HG02623 (cell line): ENCODE results near the gene ZNF710.

ENCODE experiments used
- ATAC-seq: cut with Tn5 transposase; IDR thresholded peaks from one replicate; pipeline ENCODE4 v1.9.1; 2021; ENCODE audit warnings: moderate library complexity; ENCODE audit not compliant: unreplicated experiment

Gene ZNF710

DNA sequence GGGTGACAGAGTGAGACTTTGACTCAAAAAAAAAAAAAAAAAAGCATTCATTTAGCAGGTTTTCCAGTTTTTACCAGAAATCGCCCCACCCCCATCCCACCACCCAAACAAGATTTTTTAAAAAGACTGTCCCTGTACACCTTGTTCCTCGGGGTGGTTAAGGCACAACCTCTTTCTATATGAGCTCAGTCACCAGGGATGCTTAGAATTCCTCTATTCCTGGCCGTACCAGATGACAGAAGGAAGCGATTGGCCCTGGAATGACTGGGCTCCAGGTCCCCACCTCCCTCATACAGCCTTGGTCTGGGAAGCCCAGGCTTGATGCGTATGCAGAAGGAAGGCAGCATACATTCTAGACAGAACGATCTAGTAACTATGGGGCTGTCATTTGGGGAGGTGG lies 75.6 kb downstream of the ZNF710 start:
- no peak for ATAC-seq

DNA sequence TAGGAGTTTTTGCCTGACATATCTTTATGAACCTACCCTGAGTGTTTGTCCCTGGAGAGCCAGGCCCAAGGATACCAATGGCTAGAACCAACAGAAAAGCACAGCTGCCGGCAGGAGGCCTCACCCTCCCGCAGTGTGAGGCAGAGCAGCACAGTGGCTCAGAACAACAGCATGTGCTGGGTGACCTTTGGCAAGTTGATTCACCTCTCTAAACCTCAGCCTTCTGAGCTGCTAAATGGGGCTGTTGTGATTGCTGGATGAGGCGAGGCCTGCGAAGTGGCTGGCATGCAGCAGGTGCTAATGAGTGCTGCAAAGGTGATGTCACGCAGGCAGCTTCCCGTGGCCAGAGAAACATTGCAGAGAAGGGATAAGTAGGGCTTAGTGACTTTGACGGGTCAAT lies 77.8 kb downstream of the ZNF710 start:
- no peak for ATAC-seq

DNA sequence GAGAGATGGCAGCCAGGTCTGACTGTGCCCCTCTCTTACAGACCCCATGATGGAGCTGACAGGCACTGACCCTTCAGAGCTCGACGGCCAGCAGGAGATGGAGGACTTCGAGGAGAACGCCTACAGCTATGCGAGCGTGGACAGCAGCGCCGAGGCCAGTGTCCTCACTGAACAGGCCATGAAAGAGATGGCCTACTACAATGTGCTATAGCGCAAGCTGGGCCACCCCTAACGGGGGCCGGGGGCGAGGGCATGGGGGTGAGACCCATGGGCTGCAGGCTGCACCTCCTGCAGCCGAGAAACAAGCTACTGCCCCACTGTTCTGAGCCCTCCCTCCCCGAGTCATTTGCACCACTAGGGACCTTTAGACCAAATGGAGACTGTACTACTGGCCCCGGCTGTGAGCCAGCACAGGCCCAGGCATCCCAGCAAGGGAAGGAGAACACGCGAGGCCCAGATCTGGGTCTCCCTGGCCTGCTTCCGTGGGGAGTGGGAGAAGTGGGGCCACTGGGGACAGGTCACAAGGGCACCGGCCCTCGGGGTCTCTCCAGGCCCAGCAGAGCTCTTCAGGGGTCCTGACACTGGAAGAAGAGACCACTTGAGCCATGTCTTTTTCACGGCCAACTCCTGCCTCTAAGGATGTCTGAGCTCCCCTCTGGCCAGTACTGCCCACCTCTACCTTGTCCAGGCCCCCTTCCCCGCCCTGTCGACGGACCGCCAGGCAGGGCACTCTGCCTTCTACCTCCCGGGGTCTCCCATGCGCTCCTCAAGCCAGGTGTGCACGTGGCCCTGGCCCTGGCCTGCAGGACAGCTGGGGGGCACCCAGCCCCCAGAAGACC lies 78.7 kb downstream of the ZNF710 start:
- ATAC-seq, result no peak

DNA sequence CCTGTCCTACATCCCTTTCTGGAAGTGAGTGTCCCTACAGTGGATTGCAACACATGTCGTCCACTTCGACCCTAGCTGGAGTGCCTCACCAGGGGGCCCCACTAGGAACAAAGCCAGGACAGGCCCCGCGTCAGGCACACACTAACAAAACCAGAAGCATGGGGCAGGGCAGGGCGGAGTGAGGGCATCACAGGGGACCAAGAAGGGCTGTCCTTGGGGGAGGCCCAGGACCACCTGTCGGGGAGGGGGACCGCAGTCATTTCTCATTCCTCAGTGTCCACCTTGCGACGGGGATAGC lies 79.3 kb downstream of the ZNF710 start:
- ATAC-seq, result no peak

DNA sequence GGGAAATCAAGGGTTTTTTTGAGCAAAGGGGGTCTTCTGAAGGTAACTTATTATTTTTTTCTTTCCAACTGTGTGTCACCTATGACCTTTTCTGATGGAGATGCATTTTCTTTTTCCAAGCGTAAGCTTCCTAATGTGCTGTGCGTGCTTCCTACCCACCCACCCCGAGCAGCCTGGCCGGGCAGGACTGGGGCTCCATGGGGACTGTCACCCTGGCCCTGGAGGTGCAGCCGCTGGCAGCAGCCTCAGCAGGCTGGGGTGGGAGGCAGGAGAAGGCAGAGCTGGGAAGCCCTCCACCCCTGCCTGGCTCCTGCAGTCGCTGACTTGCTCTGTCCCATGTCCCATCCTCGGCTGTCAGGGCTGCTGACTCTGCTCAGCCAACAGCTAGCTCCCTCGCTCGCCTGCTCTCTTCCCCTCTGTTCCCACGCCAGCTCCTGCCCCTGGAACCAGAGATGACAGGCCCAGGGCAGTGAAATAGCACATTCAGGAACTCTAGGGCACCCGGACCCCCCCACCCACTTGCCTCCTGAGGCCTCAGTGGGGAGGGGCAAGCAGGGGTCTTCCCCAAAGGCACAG lies 79.8 kb downstream of the ZNF710 start:
- ATAC-seq, result no peak

DNA sequence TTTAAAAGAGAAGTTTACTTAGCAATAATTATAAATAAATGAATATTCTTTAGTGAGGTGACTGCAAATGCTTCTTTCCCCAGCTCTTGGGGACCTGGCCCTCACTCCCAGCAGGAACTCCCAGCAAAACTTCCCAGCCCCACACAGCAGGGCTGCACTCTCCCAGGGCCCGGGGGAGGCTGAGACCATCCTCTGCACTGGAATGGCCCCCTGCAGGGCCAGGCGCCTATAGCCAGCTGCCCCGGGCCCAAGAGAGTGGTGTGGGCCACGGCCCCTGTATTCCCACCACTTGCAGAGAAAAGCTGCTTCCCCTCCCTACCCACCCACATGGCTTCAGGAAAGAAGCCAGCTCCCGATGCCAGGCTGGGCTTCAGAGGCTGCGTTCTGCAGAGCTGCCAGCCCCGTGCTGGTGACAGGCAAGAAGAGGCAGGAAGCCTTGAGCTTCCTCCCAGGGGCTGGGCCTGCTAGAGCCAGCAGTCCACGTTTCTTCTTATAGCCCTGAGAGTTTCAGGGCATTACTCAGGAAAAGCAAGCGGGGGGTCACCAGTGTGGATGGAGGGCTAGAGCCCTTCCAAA lies 81.1 kb downstream of the ZNF710 start:
- no peak for ATAC-seq

DNA sequence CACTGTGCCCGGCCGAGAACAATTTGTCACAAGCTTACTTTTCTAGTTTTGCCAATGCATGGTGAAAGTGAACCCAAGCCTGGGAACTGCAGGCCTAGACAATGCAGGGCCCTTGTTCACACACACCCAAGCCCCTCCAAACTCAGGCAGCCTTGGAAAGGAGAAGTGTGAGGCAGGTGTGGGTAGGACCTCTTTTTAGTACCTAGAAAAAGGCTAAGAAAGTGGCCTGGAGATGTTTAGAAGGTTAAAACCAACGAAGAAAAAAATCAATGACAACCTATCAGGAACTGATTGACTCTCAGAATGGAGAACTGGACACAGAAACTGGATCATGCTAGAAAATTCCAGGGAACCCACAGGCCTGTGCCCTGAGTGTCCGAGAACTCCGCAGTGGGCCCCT lies 82.3 kb downstream of the ZNF710 start:
- no peak for ATAC-seq

DNA sequence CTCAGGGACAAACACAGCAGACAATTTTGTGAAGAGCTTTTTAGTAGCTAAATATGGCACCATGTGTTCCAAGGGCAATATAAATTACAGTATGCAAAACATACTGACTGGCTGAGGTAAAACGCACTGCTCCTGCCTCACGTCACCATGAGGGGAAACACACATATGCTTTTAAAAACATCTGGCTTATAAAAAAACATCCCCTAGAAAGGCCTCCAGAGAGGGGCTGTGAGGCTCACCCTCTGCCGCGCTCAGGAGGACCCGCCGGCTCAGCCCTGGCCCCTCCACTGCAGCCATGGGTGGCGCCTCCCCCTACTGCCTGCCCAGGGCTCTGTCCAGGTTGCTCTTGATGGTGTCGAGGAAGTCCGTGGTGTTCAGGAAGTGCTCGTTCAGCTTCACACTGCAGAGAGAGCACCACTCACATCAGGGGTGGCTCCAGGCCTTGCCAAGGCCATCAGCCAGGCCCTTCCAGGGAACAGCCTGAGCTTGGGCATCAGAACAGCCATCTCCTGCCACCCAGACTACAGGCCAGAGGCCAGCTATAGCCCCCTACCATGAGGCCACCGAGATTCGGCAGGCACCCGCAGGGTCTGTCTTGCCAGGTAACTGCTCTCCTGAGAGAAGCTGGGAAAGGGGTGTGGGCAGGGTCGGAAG lies 83.0 kb downstream of the ZNF710 start:
- no peak for ATAC-seq

DNA sequence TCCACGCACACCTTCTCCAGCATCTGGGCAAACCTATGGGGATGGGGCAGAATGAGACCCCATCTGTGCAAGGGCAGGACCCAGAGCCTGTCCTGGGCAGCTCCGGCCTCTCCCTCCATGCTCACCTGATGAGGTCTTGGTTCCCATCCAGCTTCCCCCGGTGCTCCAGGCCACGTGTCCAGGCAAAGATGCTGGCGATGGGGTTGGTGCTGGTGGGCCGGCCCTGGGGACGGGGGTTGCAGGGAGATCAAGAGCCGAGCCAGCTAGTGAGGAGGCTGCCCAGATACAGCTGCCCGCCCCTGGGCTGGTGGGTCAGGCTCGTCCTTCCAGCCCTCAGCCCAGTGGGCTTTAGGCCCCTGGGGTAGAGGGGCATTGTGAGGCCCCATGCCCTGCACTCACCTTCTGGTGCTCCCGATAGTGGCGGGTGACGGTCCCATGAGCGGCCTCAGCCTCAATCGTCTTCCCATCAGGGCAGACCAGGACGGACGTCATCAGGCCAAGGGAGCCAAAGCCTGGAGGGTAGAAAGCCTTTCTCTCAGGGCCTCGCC lies 83.8 kb downstream of the ZNF710 start:
- ATAC-seq, result no peak

DNA sequence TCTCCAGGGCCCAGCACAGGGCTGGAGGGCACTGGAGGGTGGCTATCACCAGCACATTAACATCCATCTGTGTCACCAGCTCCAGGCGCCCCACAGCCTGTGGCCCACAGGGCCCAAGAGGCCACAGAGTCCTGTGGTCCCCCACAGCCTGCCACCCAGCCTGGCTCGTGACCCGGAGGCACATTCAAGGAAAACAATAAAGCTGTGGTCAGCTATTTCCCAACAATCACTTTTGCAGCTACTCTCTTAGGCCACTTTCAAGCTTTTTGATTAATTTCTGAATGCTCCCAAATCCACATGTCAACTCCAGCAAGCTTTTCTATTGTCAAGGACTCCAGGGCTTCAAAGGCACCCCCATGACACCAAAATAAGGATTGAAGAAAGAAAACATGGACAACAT lies 84.4 kb downstream of the ZNF710 start:
- no peak for ATAC-seq

DNA sequence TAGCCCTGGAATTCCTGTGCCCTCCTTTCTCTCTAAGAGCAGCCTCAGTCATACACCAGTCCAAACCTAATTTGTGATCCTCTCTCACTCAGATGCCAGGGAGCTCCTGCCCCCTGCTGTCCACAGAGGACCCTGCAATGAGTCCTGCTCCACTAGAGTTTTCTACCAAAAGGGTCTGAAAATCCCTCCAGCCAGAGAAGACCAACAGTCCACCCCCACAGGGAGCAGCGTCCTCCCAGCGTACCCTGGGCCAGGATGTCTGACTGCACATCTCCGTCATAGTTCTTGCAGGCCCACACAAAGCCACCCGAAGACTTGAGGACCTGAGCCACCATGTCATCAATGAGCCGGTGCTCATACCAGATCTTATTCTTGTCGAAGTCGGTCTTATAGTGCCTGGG lies 85.7 kb downstream of the ZNF710 start:
- ATAC-seq, result no peak

DNA sequence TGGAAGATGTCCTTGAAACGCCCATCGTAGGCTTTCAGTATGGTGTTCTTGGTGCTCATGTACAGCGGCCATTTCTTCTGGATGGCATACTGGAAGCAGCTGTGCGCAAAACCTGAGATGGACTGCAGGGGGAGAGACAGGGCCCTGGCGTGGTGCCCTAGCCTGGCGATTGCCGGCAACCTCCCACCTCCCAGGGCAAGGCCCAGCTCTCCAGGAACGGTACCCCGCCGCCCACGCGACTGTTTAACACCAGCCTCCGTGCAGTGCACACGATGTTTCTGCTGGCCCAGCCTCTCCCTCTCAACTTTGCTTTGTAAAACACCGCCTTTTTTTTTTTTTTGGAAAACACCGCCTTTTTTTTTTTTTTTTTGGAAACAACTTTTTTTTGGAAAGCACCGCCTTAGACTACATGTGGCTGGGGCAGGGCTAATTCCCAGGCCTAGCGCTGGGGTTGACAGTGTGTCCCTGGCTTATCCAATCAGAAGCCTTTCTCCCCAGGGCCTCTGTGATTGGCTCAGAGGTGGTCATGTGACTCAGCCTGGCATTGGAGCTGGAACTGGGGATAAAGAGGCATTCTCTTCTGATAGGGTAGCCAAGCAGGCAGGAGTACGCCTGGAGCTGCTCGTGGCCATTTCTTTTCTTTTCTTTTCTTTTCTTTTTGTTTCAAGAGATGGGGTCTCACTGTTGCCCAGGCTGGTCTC lies 86.5 kb downstream of the ZNF710 start:
- ATAC-seq, result no peak

DNA sequence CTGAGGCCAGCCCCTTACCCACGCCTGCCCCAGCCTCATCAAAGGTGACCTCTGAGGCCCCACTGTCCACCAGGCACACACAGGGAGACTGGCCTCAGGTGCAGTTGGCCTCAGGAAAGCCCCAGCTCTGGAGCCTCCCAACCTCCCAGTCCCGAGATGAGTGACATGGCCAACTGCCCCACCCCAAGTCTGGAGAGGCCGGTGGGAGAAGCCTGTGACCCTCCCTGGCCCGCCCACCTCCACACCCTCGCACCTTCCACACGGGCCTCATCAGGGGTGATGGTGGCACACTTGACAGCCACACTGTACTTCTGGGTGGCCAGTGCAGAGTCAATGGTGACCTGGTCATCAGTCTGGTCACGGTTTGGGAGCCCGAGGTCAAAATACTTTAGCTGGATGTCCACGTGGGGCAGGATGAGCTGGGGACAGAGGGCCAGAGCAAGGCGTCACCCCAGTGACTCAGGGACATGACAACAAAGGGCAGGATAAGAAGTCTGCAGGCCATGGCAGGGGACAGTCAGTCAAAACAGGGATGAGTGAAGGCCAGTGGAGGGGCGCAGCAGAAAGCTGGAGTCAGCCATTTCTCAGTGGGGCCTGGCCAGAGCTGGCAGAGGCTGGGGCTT lies 89.2 kb downstream of the ZNF710 start:
- ATAC-seq, result no peak

DNA sequence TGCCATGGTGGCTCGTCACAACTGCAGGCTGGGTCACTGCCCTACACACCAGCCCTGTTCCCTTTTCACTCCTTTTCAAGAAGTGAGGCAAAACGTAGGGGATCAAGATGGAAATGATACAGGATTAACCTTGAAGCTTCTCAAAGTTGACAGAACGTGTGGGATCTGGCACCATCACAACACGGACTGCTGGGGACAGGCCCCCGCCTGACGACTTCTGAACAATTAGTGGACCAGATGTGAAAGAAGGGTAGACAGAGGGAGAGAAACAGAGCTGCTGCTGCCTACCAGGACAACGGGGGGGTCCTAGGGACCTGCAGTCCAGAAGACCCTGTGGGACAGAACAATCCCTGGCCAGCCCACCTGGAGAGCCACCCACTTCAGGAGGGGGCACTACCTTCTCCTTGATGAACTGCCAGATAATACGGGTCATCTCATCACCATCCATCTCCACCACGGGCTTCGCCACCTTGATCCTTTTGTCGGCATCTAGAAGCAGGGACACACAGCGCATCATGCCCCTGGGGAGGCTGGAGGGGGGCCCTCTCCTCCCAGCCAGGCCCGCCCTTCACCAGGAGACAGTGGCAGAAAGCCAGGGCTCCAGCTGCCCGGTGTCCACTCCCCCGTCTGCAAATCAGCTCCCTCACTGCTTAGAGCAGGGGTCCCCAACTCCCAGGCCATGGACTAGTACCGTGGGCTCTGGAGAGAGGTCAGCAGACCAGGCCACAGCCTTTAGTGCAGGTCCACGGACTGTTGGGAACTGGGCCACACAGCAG lies 90.2 kb downstream of the ZNF710 start:
- no peak for ATAC-seq

DNA sequence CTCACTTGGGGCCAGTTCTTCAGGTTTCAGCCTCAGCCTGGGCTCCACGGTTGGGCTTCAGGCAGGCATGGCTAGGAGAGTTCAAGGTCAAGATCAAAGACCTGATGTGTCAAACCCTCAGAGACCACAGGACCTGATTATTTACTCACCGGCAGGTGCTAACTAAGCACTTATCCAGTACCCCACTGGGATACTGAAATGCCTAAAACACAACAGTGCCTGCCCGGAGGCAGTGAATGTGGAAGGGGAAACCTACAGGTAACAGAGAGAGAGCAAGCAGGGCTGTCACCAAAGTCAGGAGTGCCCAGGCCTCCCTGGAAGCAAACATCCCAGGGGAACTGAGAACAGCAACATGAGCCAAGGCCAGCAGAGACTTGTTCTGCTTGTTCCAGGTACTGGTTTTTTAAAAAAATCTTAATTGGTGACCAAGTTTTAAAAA lies 94.4 kb downstream of the ZNF710 start:
- ATAC-seq, result no peak

DNA sequence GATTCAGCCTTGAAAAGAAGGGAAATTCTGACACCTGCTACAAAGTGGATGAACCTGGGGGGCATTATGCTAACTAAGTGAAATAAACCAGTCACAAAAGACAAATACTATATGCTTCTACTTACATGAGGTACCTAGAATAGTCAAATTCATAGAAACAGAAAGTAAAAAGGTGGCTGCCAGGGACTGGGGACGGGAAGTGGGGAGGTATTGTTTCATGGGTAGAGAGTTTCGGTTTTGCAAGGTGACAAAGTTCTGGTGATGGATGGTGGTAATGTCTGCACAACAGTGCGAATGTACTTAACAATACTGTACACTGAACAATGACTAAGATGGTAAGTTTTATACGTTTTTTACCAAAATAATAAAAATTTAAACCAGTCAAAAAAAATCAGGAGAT lies 96.4 kb downstream of the ZNF710 start:
- ATAC-seq, result peak; percentile 50

DNA sequence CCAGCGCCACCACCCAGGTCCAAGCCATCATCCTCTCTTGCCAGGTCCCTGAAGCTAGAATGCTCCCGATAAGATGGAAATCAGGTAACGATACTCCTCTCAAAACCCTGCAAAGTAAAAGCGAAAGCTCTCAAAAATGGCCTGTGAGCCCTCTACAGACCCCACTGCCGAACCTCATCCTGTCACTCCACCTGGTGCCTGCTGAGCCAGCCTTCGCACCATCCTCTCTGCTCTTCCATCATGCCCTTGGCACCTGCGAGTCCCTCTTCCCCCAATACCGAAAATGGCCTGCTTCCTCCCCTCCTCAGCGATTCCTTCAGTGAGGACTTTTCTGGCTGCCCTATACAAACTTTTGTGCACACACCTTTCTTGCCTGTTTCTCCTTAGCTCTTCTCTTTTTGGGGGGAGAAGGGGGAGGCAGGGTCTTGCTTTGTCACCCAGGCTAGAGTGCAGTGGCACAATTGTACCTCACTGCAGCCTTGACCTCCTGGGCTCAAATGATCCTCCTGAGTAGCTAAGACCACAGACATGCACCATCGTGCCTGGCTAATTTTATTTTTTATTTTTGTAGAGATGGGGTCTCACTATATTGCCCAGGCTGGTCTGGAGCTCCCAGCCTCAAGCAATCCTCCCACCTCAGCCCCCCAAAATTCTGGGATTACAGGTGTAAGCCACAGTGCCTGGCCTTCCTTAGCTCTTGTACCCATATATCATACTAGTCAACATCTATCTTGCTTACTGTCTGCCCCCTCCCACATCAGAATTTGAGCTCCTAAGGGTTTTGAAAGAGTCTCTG lies 98.1 kb downstream of the ZNF710 start:
- no peak for ATAC-seq

DNA sequence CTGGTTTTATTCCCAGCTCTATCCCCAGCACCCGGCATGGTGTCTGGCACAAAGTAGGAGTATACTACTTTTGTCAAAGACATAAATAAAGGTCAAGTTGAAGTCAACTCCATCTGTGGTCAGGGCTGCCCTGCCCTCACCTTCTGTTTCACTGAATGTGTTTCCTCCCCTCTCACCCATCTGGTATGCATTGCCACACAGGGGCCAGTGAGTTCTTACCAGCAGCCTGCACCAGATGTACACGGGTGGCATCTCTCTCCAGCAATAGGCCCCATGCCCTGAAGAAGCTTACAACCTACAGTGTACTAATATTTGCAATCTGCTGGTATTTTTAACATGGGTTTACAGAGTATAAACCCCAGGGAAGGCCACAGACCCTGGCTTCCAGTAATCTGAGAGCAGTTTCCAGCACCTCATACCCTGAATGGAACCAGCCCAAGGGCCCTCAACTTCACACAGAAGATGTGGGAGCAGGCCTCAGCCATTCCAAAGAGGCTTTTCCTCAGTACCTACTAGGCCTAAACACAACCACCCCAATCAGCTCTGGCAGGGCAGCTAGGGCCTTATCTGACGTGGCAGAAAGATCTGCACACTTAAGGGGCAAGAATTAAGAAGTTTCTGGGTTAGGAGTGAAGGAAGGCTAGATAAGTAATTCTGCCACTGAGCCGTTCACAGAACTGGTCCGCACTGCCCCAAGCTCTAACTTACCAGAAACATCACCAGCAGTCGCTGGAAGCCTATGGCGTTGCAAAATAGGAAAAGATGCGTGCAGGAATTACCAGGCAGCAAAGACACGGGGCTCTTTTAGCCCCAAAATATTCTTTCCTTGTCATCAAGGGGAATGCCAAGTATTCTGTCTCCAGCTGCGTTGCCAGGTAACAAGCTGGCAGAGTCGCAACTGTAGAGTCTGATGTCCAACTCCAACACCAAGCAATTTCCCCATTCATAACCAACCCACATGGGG lies 99.0 kb downstream of the ZNF710 start:
- no peak for ATAC-seq
